HTERT RPE-1 (cell line): ENCODE data around the gene PRDM11.

Source experiments
- in situ Hi-C: fragments of 300-500 bp; cut with MboI; formaldehyde crosslinking; loops from 4 replicates; pipeline ENCODE4 v1.14.3; 2020; ENCODE audit warnings: low sequenced_read_pairs

Gene PRDM11

GRCh38 chr11:45133878-45134277 lies 12.6 kb upstream of the PRDM11 start:
- in situ Hi-C loops, result no loop called here

GRCh38 chr11:45141171-45141570 lies 5.3 kb upstream of the PRDM11 start:
- in situ Hi-C loops, result no loop called here

- in situ Hi-C loops, result no loop called here
Measured at GRCh38 chr11:45141631-45142030, 4.8 kb upstream of the PRDM11 start.

- in situ Hi-C loops, result no loop called here
Measured at GRCh38 chr11:45142241-45143055, 4.0 kb upstream of the PRDM11 start.

GRCh38 chr11:45143494-45143893 lies 2.9 kb upstream of the PRDM11 start:
- in situ Hi-C loops, result no loop called here

- in situ Hi-C loops, result no loop called here
Measured at GRCh38 chr11:45144126-45145082, 2.0 kb upstream of the PRDM11 start.

GRCh38 chr11:45145083-45145378 lies 1.4 kb upstream of the PRDM11 start:
- in situ Hi-C loops, result no loop called here

GRCh38 chr11:45145379-45146071 lies 914 bp upstream of the PRDM11 start:
- in situ Hi-C loops, result no loop called here

GRCh38 chr11:45147017-45147728 lies 734 bp downstream of the PRDM11 start:
- in situ Hi-C loops, result no loop called here

GRCh38 chr11:45147891-45148675 lies 1.6 kb downstream of the PRDM11 start:
- in situ Hi-C loops, result no loop called here

- in situ Hi-C loops, result no loop called here
Measured at GRCh38 chr11:45149483-45150056, 3.1 kb downstream of the PRDM11 start.

GRCh38 chr11:45150301-45150700 lies 3.9 kb downstream of the PRDM11 start:
- in situ Hi-C loops, result no loop called here

- in situ Hi-C loops, result no loop called here
Measured at GRCh38 chr11:45150943-45151342, 4.5 kb downstream of the PRDM11 start.

- in situ Hi-C loops, result no loop called here
Measured at GRCh38 chr11:45151362-45151982, 5.0 kb downstream of the PRDM11 start.

- in situ Hi-C loops, result no loop called here
Measured at GRCh38 chr11:45152740-45153595, 6.5 kb downstream of the PRDM11 start.

- in situ Hi-C loops, result no loop called here
Measured at GRCh38 chr11:45154276-45154675, 7.8 kb downstream of the PRDM11 start.

GRCh38 chr11:45155058-45155551 lies 8.7 kb downstream of the PRDM11 start:
- in situ Hi-C loops, result no loop called here

GRCh38 chr11:45155627-45156180 lies 9.3 kb downstream of the PRDM11 start:
- in situ Hi-C loops, result no loop called here
